NCI-H2081 (cell line): ENCODE data around the gene FFAR4.

Experiments
- DNase-seq, 2 experiments: peaks; one replicate each; lab custom pipeline; 2025; lab: John Stamatoyannopoulos, UW

FFAR4 gene

DNA sequence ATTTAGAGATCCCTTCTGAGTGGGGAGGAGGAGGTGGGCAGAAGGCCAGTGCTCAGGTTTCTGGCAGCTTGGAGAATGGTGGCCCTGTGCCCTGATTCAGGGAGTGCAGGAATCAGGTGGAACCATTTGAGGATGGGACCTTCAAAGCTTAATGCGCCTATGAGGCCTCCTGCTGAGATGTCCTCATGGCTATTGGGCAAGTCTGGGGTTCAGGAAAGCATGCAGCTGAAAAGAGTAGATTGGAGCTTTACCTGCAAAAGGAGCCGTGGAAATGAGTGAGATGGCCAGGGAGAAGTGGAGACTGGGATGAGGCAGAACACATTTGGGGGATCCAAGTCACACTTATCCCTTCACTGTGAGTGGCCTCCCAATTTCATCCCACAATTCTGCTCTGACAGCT lies 6.1 kb downstream of the FFAR4 start:
- DNase-seq = no peak

DNA sequence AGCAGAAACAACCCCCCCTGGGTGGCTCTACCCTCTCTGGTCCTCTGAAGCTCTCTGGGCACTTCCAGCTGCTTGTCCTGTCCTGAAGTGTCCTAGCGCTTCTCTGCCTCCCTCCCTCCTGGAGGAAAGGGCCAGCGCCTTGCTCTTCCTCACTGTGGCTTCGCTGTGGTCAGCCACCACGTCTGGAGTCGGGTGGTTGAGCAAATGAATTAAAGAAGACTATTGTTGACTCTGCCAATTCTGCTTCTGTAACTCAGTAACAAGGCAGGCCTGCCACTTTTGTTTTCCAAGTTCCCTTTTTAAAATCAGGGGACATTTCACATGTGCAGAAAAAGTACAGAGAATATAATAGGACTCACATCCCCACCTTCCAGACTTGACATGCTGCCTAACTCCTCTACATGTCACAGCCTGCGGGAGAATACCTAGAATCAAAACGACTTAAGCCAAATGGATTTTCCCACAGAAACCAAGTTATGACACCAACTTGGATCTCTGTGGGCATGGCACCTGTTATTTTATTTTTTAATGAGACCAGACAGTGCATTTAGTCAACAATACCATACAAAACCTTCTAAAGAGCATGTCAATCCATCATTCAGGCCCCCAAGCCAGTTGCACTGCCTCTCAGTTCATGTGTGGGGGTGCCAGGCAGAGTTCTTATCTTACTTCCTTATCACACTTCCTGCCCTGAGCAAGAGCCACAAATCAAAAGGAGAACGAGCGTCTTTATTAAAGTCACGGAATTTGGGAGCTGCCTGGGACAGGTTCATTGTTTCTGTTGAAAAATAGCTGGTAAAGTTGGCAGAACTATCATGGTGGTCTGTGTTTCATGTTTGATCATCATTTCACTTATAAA lies 6.8 kb downstream of the FFAR4 start:
- DNase-seq = no peak

DNA sequence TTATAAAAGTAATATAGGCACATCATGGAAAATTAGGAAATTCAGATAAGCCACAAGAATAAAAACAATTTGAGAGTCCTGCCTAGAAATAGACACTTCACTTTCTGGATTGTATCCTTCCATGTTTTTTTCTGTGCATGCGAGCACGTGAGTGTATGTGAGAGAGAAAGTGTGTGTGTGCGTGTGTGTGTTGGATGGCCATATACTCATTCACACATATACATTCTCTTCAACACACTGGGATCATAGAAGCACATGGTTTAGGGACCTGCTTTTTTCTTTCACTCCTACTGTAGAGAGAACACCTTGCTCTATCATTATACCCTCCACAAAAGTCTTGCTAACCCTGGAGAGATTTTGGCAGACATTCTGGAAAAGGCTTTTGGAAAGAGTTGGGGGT lies 7.5 kb downstream of the FFAR4 start:
- no peak for DNase-seq

DNA sequence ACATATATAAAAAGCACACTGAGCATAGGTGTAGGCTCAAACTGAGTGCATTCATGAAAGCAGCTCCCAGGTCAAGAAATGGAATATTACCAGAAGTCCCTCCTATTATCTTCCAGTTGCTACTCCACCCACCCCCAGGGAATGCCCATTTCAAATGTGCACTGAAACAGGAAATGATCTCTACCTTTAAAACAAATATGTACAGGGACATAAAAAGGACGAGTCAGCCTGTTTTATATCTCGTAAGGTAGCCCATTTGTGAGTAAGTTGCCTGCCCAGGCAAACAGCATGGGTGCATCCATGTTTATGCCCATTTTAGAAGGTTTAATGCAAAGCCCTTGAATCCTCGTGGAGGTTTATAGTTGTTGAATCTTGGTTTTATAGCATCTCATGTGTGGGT lies 10.4 kb downstream of the FFAR4 start:
- DNase-seq = peak in 1 of 2 experiments; percentile 1

DNA sequence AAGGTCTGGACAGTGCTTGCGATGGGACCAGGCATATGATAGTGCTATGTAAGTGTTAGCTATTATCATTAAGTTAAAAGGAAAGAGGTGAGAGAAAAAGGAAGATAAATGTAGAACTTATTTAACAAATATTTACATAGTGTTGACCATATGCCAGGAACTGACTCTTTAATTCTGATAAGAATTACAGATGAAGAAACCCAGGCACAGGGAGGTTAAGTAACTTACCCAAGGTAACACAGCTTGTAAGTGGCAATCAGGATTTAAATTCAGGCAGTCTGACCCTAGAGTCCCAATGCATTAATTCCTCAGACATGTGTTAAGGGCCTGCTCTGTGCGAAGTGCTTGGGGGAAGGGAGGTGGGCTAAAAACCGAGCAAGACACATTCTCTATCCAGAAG lies 11.1 kb downstream of the FFAR4 start:
- no peak for DNase-seq

DNA sequence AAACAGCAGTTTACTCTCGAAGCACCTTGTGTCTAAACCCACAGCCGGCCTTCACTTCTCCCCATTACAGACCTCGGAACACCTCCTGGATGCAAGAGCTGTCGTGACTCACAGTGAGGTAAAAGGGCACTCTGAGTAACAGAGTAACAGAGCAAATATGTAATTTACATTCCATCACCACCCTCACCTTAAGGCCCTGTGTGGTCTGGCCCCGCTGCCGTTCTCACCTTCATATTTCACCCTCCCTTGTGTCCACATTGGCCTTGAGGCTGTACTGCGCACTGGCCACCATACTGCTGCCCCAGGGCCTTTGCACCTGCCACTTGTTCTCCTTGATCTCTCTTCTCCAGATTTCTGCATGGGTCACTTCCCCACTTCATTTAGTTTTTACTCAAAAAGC lies 12.6 kb downstream of the FFAR4 start:
- no peak for DNase-seq

DNA sequence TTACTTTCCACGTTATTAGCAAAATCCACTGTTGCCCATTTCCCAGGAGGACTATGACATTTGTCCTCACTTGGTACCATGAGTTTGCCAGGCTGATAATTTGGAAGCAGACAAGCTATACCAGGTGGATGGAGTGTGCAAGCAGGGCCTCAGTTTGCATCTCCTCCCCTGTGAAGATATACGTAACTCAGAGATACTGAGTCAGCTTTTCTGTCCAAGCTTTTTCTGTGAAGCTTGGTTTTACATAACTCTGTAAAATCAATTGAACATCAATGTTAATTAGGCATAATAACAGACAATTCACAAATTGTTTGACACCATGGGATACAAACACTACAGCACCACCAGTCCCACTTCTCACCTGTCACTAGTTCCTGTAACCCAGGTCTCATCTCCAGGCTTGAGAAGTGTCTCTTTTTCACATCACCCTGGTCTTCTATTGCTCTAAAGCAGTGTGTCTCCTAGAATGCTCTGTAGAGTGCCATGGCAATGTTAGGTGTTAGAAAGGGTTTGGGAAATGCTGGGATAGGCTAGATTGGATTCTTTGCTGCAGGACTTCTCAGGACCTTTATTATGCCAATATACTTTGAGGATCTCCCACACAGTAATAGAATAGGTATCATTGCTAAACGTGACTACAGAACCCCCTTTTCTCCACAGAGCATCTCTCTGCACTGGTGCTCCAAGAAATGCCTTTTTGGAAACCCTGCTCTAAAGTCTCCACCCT lies 13.7 kb downstream of the FFAR4 start:
- DNase-seq = no peak

DNA sequence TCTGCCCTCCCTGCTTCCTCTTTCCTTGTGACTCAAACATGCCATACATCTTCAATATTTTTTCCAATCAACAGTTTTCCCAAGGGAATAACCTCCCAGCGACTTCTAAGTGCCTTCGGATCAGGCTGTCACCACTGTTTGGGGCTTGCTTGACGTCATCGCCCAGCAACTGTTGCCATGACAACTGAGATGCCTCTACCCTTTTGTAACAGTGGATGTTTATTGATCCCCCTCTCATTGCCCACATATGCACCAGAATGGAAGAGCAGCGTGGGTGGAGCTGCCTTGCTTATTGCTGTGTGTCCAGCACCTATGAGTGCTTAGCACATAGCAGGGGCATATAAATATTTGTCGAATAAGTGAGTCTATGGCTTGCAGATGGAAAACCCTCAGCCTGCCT lies 14.4 kb downstream of the FFAR4 start:
- DNase-seq = no peak

DNA sequence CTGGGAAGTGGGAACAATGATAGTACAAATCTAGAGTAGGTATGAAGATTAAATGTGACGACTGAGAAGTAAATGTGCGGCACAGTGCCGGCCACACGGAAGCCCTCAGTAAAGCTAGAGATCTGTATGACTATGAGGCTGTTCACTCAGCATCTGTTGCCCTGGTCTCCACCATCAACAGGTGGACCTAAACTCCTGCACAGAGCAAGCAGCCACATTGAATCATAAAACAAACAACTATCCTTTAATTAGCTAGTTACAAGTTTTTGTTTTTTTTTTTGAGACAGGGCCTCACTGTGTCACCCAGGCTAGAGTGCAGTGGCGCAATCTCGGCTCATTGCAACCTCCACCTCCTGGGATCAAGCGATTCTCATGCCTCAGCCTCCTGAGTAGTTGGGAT lies 18.0 kb downstream of the FFAR4 start:
- DNase-seq = no peak

DNA sequence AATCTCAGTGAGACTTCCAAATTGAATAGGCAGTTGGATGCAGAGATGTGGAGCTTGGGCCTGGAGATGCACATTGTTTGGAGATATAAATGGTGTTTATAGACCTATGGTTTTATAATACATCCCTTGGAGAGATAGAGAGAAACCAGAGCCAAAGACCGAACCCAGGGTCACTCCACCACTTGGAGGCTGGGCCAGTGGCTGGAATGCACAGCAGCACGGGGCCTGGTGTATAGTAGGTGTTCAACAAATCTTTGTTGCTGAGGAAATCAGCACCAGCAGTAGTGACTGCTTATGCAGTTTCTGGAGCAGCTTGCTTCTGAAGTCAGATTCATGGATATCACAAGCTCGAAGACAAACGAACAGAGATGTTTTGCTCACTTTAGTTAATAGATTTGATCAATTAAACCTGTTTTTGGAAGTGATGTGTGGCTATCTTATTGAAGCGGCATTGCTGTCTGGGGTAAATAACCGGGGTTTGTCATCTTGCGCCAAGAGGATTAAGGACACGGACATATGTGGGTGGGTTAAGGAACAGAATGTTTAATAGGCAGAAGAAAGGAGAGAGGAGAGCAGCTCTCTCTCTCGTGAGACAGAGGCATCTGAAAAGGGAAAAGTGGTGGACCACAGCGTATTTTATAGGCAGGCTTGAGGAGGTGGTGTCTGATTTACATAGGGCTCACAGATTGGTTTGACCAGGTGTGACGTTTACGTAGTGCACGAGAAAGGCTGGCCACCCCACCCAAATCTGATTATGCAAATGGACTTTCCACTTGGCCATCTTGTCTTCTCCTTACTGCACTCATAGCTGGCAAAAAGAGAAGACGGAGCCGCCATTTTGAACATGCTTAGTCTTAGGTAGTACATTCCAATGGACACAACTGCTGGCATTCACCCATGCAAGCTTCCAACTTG lies 23.4 kb downstream of the FFAR4 start:
- no peak for DNase-seq

DNA sequence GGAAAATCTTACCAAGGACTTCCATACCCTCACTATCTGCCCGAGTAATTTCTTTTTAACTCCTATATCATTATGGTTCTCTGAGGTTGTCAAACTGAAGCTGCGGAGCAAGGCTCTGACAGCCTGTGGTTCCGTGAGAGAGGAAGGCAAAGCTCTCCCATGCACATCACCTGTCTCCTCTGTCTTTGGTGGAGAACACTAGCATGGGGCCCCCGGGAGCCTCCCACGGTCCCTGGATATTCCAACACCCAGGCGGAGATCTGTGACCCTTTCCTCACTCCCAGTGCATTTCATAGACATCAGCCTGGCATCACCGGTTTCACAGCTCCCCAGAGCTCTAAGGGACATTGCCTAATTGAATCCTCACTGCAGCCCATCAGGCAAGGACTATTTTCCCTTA lies 24.2 kb downstream of the FFAR4 start:
- DNase-seq = no peak

DNA sequence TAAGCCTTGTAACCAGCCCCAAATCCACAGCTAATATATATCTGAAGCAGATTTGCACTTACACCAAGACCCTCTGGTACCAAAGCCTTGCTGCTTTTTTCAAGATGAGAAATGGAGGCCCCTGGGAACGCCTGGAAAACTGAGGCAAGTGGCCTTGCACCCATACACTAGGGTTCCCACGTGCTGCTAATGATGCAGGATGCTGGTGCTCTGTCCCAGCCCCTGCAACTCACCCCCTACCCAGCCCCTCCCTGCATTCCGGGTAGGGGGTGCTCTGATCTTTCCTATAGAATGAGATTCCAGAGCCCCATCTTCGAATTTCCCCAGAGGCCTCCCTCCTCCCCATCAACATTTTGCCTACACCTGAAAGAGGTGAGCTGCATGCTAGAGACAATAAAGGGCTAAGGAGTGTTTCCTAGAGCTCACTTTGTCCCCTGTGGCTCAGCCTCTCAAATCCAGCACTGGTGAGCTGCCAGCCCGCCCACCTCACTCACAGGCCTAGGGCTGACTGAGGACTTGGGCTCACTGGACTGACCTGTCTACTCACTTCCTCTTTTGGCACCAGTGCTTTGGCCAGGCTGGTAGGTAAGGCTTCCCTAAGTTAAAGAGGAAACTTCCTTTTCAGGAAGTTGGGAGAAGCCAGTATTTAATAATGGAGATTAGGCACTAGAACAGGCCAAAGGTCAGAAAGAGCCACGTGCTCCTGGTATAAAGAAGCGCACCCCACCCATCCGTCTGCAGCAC lies 24.8 kb downstream of the FFAR4 start:
- no peak for DNase-seq

DNA sequence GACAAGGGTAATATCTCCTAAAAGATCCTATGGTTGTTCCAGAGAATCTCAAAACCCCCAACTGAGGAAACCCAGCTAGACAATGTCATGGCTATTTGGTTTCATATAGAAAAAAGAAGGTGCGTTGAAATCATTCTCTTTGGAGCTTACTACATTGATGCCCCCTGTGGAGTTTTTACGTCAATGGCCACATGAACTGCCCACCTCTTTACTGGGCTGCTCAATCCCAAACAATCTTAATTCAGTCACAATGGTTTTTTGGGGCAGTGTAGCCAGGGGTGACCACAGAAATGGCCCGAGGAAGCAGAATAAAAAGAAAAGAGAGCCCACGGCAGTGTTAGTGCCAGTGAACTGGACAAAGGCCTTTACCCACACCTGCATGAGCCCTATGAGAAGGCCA lies 26.8 kb downstream of the FFAR4 start:
- DNase-seq = no peak

DNA sequence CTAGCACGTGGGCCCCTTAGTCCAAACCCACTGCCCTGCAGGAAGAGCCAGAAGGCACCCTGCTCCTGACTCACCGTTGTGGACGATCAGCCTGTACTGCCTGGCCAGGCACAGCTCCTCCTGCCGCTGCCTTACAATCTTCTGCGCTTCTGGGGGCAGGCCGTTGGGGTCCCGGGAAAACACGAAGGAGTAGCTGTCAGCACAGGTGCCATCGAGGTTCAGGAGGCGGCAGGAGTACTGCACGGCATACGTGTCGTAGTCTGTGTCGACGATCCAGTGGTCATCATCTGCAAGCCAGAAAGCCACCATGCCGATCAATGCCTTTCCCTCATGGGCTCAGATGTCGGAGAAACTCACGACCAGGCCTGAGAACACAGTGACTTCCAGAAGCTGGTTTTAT lies 27.3 kb downstream of the FFAR4 start:
- DNase-seq = no peak

DNA sequence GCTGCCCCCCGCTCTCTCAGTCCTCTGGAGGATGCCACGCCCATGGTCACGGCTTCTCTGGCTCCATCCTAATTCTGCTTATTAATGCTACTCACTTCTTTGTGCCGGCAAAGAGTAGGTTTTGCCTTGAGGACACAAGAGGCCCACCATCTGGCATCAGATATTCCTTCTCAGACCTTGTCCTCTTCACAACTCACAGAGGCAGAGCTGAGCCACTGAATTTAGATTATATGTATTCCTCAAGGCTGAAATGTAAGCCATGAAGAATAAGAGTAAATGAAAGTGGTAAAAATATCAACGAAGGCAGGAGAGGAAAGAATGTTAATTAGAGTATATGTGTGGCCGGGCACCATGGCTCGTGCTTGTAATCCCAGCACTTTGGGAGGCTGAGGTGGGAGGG lies 28.1 kb downstream of the FFAR4 start:
- no peak for DNase-seq

DNA sequence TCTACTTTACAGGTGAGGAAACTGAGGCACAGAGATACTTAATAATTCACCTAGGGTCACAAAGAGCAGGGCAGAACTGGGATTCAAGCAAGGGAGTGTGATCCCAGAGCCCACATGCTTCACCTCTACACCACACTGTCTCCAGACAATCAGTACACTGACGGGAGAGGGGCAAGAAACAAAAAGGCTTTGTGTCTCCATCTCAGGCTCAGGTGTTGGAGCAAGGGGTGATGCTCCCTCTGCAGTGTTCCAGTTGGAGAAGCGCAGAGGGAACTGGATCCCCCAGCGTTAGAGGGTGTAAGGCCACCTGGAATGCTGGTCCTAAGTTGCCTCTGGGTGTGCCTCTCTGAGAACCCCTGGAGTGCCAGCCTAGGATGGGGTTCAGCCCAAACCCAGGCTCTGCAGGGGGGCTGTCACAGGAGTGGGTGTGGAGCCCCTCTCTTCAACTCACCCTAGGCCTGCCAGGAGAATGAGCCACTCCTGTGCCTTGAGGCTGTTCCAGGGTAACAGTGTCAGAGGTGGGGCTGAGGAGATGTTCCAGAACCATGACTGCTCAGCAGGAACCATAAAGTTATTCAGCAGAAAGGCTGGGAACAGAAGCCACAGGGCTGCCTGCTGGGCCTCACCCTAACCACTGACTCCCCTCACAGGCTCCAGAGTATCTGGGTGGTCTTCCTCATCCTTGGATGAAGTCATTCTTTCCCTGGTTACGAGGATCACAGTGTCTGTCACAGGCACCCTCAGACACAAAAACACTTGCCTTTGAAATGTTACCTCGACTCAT lies 29.1 kb downstream of the FFAR4 start:
- DNase-seq = no peak

DNA sequence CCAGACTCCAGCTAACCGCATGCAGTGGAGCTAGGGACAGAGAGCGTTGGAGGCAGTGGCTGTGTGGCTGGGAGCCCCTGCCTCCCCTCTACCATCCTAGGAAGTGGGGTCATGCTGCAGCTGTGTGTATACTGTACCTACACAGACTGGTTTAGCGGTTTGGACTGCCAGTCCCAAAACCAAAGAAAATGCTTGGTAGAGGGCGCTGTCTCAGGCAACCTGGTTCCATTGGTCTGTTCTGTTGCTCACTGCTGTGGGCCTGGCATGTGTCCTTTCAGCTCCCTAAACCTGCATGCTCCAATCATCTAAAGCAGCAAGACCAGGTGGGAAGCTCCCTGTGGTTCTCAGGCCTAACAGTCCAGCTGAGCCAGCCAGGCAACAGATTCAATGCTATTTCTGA lies 30.1 kb downstream of the FFAR4 start:
- DNase-seq = no peak

DNA sequence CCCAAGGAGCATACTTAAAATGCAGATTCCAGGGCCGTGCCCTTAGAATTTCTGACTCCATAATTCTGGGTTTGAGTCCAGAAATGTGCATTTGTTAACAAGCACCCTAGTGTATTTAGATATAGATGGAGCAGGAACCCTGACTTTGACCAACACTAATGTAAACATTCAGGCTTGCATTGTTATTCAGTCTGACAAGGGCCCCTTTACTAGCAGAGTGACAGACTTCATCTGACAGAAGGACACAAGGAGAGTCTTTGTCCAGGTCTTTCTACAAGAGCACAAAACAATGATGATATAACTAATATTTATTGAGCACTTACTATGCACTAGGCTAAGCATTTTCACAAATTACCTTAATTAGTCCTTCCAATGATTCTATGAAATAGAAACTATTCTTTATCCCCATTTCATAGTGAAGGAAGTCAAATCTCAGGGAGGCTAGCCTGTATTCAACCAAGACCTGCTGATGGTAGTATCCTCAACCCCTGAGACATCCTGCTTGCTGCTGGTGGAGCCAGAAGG lies 30.7 kb downstream of the FFAR4 start:
- no peak for DNase-seq

DNA sequence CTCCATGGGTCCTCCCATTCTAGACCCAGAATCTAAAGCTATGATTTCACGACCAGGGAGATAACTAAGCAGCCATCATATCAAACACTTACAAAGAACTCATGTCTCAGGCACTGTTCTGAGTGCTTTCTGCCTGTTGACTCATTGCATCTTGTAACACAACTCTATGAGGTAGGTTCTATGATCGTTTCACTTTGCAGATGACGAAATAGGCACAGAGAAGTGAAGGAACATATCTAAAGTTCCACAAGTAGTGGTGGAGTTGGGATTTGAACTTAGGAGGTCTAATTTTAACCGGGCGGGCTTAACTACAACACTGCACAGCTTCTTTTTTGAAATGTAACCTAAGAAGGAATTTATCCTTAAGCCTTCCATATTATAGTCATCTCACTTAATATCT lies 31.7 kb downstream of the FFAR4 start:
- no peak for DNase-seq

DNA sequence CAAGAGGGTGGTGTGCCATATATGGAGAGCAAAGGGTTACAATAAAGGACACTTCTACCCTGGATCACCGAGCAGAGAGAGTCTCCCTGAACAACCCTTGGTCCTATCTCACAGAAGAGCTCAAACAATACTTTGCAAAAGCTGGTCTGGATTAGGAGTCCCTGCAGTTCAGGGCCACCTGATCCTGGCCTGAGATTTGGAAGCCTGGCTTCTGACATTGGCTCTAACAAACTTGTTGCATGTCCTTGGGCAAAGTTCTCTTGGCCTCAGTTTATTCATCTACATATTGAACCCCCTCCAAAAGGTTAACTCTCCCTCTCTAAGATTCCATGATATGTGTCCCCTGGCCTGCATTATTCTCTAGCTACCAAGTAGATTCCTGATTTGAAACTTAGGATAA lies 32.9 kb downstream of the FFAR4 start:
- DNase-seq = no peak

DNA sequence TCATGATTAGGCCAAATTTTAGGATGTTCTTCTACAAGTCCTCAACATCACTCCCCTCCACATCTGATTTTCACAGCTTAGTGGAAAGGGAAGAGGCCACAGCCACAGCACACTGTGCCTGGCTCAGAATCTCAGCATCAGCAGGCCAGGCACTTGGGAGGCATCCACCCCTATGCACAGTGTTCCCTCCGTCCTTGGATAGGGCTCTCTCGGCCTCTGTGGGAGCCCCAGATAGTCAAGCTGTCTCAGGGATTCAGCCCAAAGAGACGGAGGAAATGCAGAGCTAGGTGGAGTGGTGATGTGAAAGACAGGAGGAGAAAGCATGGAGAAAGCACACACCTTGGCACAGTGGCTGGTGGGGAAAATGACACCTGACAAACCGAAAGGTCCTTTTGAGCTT lies 33.3 kb downstream of the FFAR4 start:
- no peak for DNase-seq
